HG02884 (cell line): ENCODE results near the gene EFTUD2.
"Not testable (repeated sequence)": the region's sequence is repeated elsewhere in the genome, so short reads cannot be mapped to it uniquely, and the experiment has no call there.

ENCODE experiments used
- ATAC-seq: cut with Tn5 transposase; IDR thresholded peaks from one replicate; pipeline ENCODE4 v1.9.1; 2021; ENCODE audit warnings: mild to moderate bottlenecking, moderate library complexity; ENCODE audit not compliant: unreplicated experiment

Gene EFTUD2

GRCh38 chr17:44818508-44818907 is 80.7 kb downstream of the EFTUD2 start:
- not testable (repeated sequence) for ATAC-seq

- ATAC-seq, result no peak
Observed at GRCh38 chr17:44812263-44812662, 87.0 kb downstream of the EFTUD2 start.

GRCh38 chr17:44808656-44809388 is 90.4 kb downstream of the EFTUD2 start:
- not testable (repeated sequence) for ATAC-seq

GRCh38 chr17:44808156-44808555 is 91.1 kb downstream of the EFTUD2 start:
- ATAC-seq, result no peak

GRCh38 chr17:44807817-44808155 is 91.5 kb downstream of the EFTUD2 start:
- no peak for ATAC-seq

- no peak for ATAC-seq
Observed at GRCh38 chr17:44807093-44807816, 92.0 kb downstream of the EFTUD2 start.

GRCh38 chr17:44804302-44805089 is 94.7 kb downstream of the EFTUD2 start:
- no peak for ATAC-seq

GRCh38 chr17:44801880-44802279 is 97.4 kb downstream of the EFTUD2 start:
- no peak for ATAC-seq
